Memory B cell (primary cell): ENCODE data around the gene DLGAP4.
A peak's percentile ranks its signal among the peaks of the same experiment; 100 is the strongest.
"Not testable (repeated sequence)": the region's sequence is repeated elsewhere in the genome, so short reads cannot be mapped to it uniquely, and the experiment has no call there.

Experiments used
- ATAC-seq: fragments of 150-1000 bp; cut with Tn5 transposase; 2 replicates; pipeline ENCODE4 v1.10.0; 2021; ENCODE audit warnings: low read depth, mild to moderate bottlenecking, moderate library complexity
- DNase-seq, 2 donors: peaks; one replicate each; pipeline ENCODE4 v3.0.0; 2022; ENCODE audit warnings: low spot score in 2 of 2
- H3K27ac Mint-ChIP-seq: one replicate; pipeline ENCODE4 v1.8.0; 2022; ENCODE audit warnings: mild to moderate bottlenecking, moderate library complexity, mixed read lengths
- H3K27me3 Mint-ChIP-seq: one replicate; pipeline ENCODE4 v1.8.0; 2022; ENCODE audit warnings: mixed read lengths
- H3K36me3 Mint-ChIP-seq: one replicate; pipeline ENCODE4 v1.8.0; 2022; ENCODE audit warnings: mild to moderate bottlenecking, mixed read lengths
- H3K4me1 Mint-ChIP-seq: one replicate; pipeline ENCODE4 v1.8.0; 2022; ENCODE audit warnings: mixed read lengths
- H3K4me3 Mint-ChIP-seq: one replicate; pipeline ENCODE4 v1.8.0; 2022; ENCODE audit warnings: mild to moderate bottlenecking, moderate library complexity, mixed read lengths
- H3K9me3 Mint-ChIP-seq: one replicate; pipeline ENCODE4 v1.8.0; 2022; ENCODE audit warnings: mixed read lengths

Gene DLGAP4

GRCh38 chr20:36562724-36563123 is 256.6 kb downstream of the DLGAP4 start:
- Mint-ChIP-seq H3K4me3 (no peak overlapping the region), H3K36me3 (peaks cover 7% of the 10 kb centered on the region), H3K27me3 (no peaks in the 10 kb centered on the region), H3K9me3 (peaks cover 2% of the 10 kb centered on the region), H3K27ac (no peak overlapping the region), H3K4me1 (peaks cover 4% of the 10 kb centered on the region)
- DNase-seq (no peak), ATAC-seq (no peak)

GRCh38 chr20:36563374-36563773 is 257.2 kb downstream of the DLGAP4 start:
- Mint-ChIP-seq H3K4me3 (no peak overlapping the region), H3K9me3 (peaks cover 2% of the 10 kb centered on the region), H3K4me1 (peaks cover 4% of the 10 kb centered on the region), H3K36me3 (peaks cover 7% of the 10 kb centered on the region), H3K27ac (no peak overlapping the region), H3K27me3 (no peaks in the 10 kb centered on the region)
- no peak for ATAC-seq
- DNase-seq: no peak

- ATAC-seq, H3K27me3 Mint-ChIP-seq, DNase-seq, H3K4me3 Mint-ChIP-seq, H3K27ac Mint-ChIP-seq, H3K4me1 Mint-ChIP-seq, H3K9me3 Mint-ChIP-seq, H3K36me3 Mint-ChIP-seq: not testable (repeated sequence)
Measured at GRCh38 chr20:36564078-36564725, 258.1 kb downstream of the DLGAP4 start.

- not testable (repeated sequence) for H3K4me3 Mint-ChIP-seq, H3K36me3 Mint-ChIP-seq, H3K27ac Mint-ChIP-seq, H3K27me3 Mint-ChIP-seq, ATAC-seq, H3K9me3 Mint-ChIP-seq, H3K4me1 Mint-ChIP-seq, DNase-seq
Measured at GRCh38 chr20:36564726-36565121, 258.6 kb downstream of the DLGAP4 start.

- no peak for DNase-seq
- ATAC-seq: no peak
- Mint-ChIP-seq H3K4me1 (peaks cover 6% of the 10 kb centered on the region), H3K36me3 (peaks cover 7% of the 10 kb centered on the region), H3K4me3 (no peak overlapping the region), H3K27me3 (no peaks in the 10 kb centered on the region), H3K27ac (no peak overlapping the region), H3K9me3 (peaks cover 2% of the 10 kb centered on the region)
Measured at GRCh38 chr20:36565520-36565919, 259.4 kb downstream of the DLGAP4 start.

GRCh38 chr20:36569847-36570429 is 263.8 kb downstream of the DLGAP4 start:
- Mint-ChIP-seq H3K4me1 (peaks cover 14% of the 10 kb centered on the region), H3K27ac (peak overlapping the region; percentile 2), H3K9me3 (no peaks in the 10 kb centered on the region), H3K36me3 (no peaks in the 10 kb centered on the region), H3K27me3 (no peaks in the 10 kb centered on the region), H3K4me3 (no peak overlapping the region)
- ATAC-seq: no peak
- DNase-seq: no peak

GRCh38 chr20:36571564-36572504 is 265.7 kb downstream of the DLGAP4 start:
- DNase-seq: no peak
- Mint-ChIP-seq H3K36me3 (no peaks in the 10 kb centered on the region), H3K27ac (peak overlapping the region; percentile 90), H3K9me3 (no peaks in the 10 kb centered on the region), H3K4me3 (peak overlapping the region; percentile 90), H3K27me3 (no peaks in the 10 kb centered on the region), H3K4me1 (peaks cover 28% of the 10 kb centered on the region)
- ATAC-seq: no peak

- peak overlapping the region; percentile 90 for H3K27ac Mint-ChIP-seq
- ATAC-seq (peak; percentile 38), DNase-seq (no peak)
- H3K9me3 Mint-ChIP-seq: no peaks in the 10 kb centered on the region
- peak overlapping the region; percentile 90 for H3K4me3 Mint-ChIP-seq
- peaks cover 28% of the 10 kb centered on the region for H3K4me1 Mint-ChIP-seq
- H3K27me3 Mint-ChIP-seq: no peaks in the 10 kb centered on the region
- no peaks in the 10 kb centered on the region for H3K36me3 Mint-ChIP-seq
Measured at GRCh38 chr20:36572701-36573102, 266.6 kb downstream of the DLGAP4 start.

GRCh38 chr20:36573103-36573797 is 267.1 kb downstream of the DLGAP4 start, which contains the start of gene TGIF2:
Gene TGIF2 (plus strand): TSS chr20:36573597. CDS start chr20:36578775, 5,178 bp downstream.
- Mint-ChIP-seq H3K4me1 (peaks cover 28% of the 10 kb centered on the region), H3K4me3 (peak within 1 kb of the TSS; percentile 90), H3K27me3 (no peaks in the 10 kb centered on the region), H3K9me3 (no peaks in the 10 kb centered on the region), H3K27ac (peak within 1 kb of the TSS; percentile 90), H3K36me3 (no peaks in the 10 kb centered on the region)
- ATAC-seq: peak; percentile 72
- DNase-seq: peak; percentile 85 to 86

- DNase-seq: peak; percentile 63 to 69
- Mint-ChIP-seq H3K27ac (peak overlapping the region; percentile 90), H3K36me3 (no peaks in the 10 kb centered on the region), H3K4me3 (peak overlapping the region; percentile 86), H3K27me3 (no peaks in the 10 kb centered on the region), H3K9me3 (no peaks in the 10 kb centered on the region), H3K4me1 (peaks cover 28% of the 10 kb centered on the region)
- peak; percentile 18 for ATAC-seq
Measured at GRCh38 chr20:36573798-36574365, 267.7 kb downstream of the DLGAP4 start.

- Mint-ChIP-seq H3K36me3 (no peaks in the 10 kb centered on the region), H3K9me3 (no peaks in the 10 kb centered on the region), H3K27ac (peak overlapping the region; percentile 90), H3K4me3 (peak overlapping the region; percentile 86), H3K4me1 (peaks cover 28% of the 10 kb centered on the region), H3K27me3 (no peaks in the 10 kb centered on the region)
- ATAC-seq (peak; percentile 18), DNase-seq (peak; percentile 41 to 51)
Measured at GRCh38 chr20:36574366-36575135, 268.4 kb downstream of the DLGAP4 start.

GRCh38 chr20:36576081-36576445 is 269.9 kb downstream of the DLGAP4 start:
- H3K9me3 Mint-ChIP-seq: no peaks in the 10 kb centered on the region
- ATAC-seq (no peak), DNase-seq (no peak)
- peaks cover 30% of the 10 kb centered on the region for H3K4me1 Mint-ChIP-seq
- peaks cover 7% of the 10 kb centered on the region for H3K36me3 Mint-ChIP-seq
- H3K27me3 Mint-ChIP-seq: no peaks in the 10 kb centered on the region
- H3K27ac Mint-ChIP-seq: peak overlapping the region; percentile 90
- H3K4me3 Mint-ChIP-seq: no peak overlapping the region
